Measurements from ENCODE around the gene CRY1.

GRCh38 chr12:106957583-106957982 lies 135.8 kb downstream of the CRY1 start:
- no peak for TF ChIP-seq RFX5 (IDR thresholded peaks at IDR 0.05)
- TF ChIP-seq BHLHE40 (IDR thresholded peaks at IDR 0.05; ENCODE audit: low read depth, low read length) = no peak
- no peak for TF ChIP-seq CTCF (IDR thresholded peaks at IDR 0.05)
- TF ChIP-seq RARB (CRISPR knock-in tag; IDR thresholded peaks at IDR 0.05) = no peak
- no peak for TF ChIP-seq CHD2 (IDR thresholded peaks at IDR 0.05; ENCODE audit: low read length, partially characterized antibody)
- TF ChIP-seq ELK1 (IDR thresholded peaks at IDR 0.05; ENCODE audit: low read depth, low read length) = no peak
- no peak for TF ChIP-seq POLR2A (IDR thresholded peaks at IDR 0.05; ENCODE audit: low read length)
- no peak for TF ChIP-seq HOXA7 (CRISPR knock-in tag; IDR thresholded peaks at IDR 0.05)
- TF ChIP-seq HDAC2 (IDR thresholded peaks at IDR 0.05) = no peak
- no peak for TF ChIP-seq USF2 (IDR thresholded peaks at IDR 0.05)
- TF ChIP-seq EHMT2 (IDR thresholded peaks at IDR 0.05; ENCODE audit: low read depth) = no peak
- no peak for TF ChIP-seq FOSB (CRISPR knock-in tag; IDR thresholded peaks at IDR 0.05)
- no peak for TF ChIP-seq ZFP36 (IDR thresholded peaks at IDR 0.05; ENCODE audit: borderline replicate concordance, partially characterized antibody)
